HCT116 (cell line): Measurements from ENCODE around the gene MCC. TPM values are rescaled to one million over a fixed set of nuclear protein-coding genes. Genes with fewer than 3 reads are reported as not detected.

ENCODE experiments used
- ATAC-seq: fragments of 200-7000 bp; cut with Tn5 transposase; 2 replicates; pipeline ENCODE4 v1.9.1; 2020; ENCODE audit warnings: mild to moderate bottlenecking, moderate library complexity
- BruUV-seq: library from RNA; stranded (reverse); fragments of 400-500 nt; replicated peaks from 2 replicates; lab custom pipeline; 2021; lab: Mats Ljungman, UMichigan
- CTCF ChIA-PET: fragments of 300-600 bp; sonication (Branson Sonifier 250); formaldehyde crosslinking; loops from one replicate; lab custom pipeline; 2021; ENCODE audit warnings: antibody characterized with exemption; lab: Charles Lee
- POLR2A ChIA-PET: fragments of 300-600, 350-600 bp; sonication (Branson Sonifier 250); formaldehyde crosslinking; loops from one replicate; lab custom pipeline; 2021; ENCODE audit warnings: antibody characterized with exemption; lab: Charles Lee
- RAD21 ChIA-PET, 2 experiments: fragments of 300-600 bp; sonication (Branson Sonifier 250); formaldehyde crosslinking; loops; one replicate each; lab custom pipeline; 2023; ENCODE audit warnings: low total read pairs in 2 of 2; ENCODE audit not compliant: uncharacterized antibody in 2 of 2, unreplicated experiment in 2 of 2, low non-redundant PET in 1 of 2; lab: Charles Lee
- DNase-seq: peaks from one replicate; pipeline ENCODE4 v3.0.0-alpha.2; 2010; ENCODE audit warnings: low read depth, low spot score
- H2AFZ ChIP-seq: fragments of 200-600 bp; shearing (Covaris generic), sonication (generic); 2 replicates; pipeline ENCODE4 v1.6.1; 2017; ENCODE audit warnings: low read depth, mixed run types, mixed read lengths, antibody characterized with exemption, low read length; ENCODE audit not compliant: poor library complexity, severe bottlenecking
- H3K27ac ChIP-seq: 2 replicates; pipeline ENCODE4 v1.5.1; 2012; ENCODE audit warnings: low read depth, low read length
- H3K27me3 ChIP-seq: fragments of 200-600 bp; sonication (generic); 2 replicates; pipeline ENCODE4 v1.6.1; 2016; ENCODE audit warnings: mixed run types, low read length, mixed read lengths; ENCODE audit not compliant: insufficient read depth
- H3K36me3 ChIP-seq, 2 experiments: fragments of 200-500 bp in 1 of 2; fragments of 200-600 bp in 1 of 2; sonication (Bioruptor generic) in 1 of 2; sonication (generic) in 1 of 2; 2 replicates each; pipeline versions ENCODE4 v1.5.1 to v1.6.1; 2014 to 2016; ENCODE audit warnings: low read length in 2 of 2, inconsistent platforms in 1 of 2, mixed read lengths in 1 of 2, mixed run types in 1 of 2; ENCODE audit not compliant: insufficient read depth in 2 of 2, control insufficient read depth in 1 of 2
- H3K4me1 ChIP-seq, 2 experiments: fragments of 200-600 bp in 1 of 2; sonication (generic) in 1 of 2; 2 replicates each; pipeline versions ENCODE4 v1.5.1 to v1.6.1; 2012 to 2017; ENCODE audit warnings: low read length in 2 of 2, inconsistent platforms in 1 of 2, mild to moderate bottlenecking in 1 of 2, mixed read lengths in 1 of 2, mixed run types in 1 of 2, moderate library complexity in 1 of 2; ENCODE audit not compliant: insufficient read depth in 2 of 2, control insufficient read depth in 1 of 2
- H3K4me2 ChIP-seq: fragments of 200-600 bp; sonication (generic); 2 replicates; pipeline ENCODE4 v1.6.1; 2017; ENCODE audit warnings: mixed run types, low read length, mixed read lengths
- H3K4me3 ChIP-seq, 2 experiments: fragments of 200-600 bp in 1 of 2; sonication (generic) in 1 of 2; replicated peaks in 1 of 2; 2 replicates each; pipeline ENCODE4 v1.5.1; 2011 to 2016; ENCODE audit warnings: low read length in 2 of 2, control low read depth in 1 of 2, low read depth in 1 of 2, mild to moderate bottlenecking in 1 of 2, mixed read lengths in 1 of 2, mixed run types in 1 of 2
- H3K79me2 ChIP-seq: fragments of 200-600 bp; sonication (generic); 2 replicates; pipeline ENCODE4 v1.6.1; 2017; ENCODE audit warnings: mild to moderate bottlenecking, mixed run types, low read length, moderate library complexity, mixed read lengths; ENCODE audit not compliant: insufficient read depth
- H3K9ac ChIP-seq: fragments of 200-600 bp; sonication (generic); 2 replicates; pipeline ENCODE4 v1.6.1; 2016; ENCODE audit warnings: low read length, mixed read lengths
- H3K9me2 ChIP-seq: fragments of 200-600 bp; sonication (generic), shearing (Covaris generic); 2 replicates; pipeline ENCODE4 v1.6.1; 2017; ENCODE audit warnings: mixed run types, mild to moderate bottlenecking, moderate library complexity; ENCODE audit not compliant: insufficient read depth
- H3K9me3 ChIP-seq, 2 experiments: fragments of 200-500 bp in 1 of 2; fragments of 200-600 bp in 1 of 2; sonication (Bioruptor generic) in 1 of 2; sonication (generic) in 1 of 2; 2 replicates each; pipeline ENCODE4 v1.6.1; 2014 to 2017; ENCODE audit warnings: low read length in 2 of 2, mixed read lengths in 2 of 2, inconsistent platforms in 1 of 2, low read depth in 1 of 2, mild to moderate bottlenecking in 1 of 2, mixed run types in 1 of 2, moderate library complexity in 1 of 2; ENCODE audit not compliant: control insufficient read depth in 1 of 2, insufficient read depth in 1 of 2
- H4K20me1 ChIP-seq: fragments of 200-600 bp; sonication (generic), shearing (Covaris generic); 2 replicates; pipeline ENCODE4 v1.6.1; 2017; ENCODE audit warnings: mixed run types, mild to moderate bottlenecking, moderate library complexity; ENCODE audit not compliant: insufficient read depth
- CEBPB ChIP-seq: IDR thresholded peaks from 2 replicates; pipeline ENCODE4 v1.6.1; 2012; ENCODE audit warnings: low read depth
- JUND ChIP-seq: IDR thresholded peaks from 2 replicates; pipeline ENCODE4 v1.6.1; 2012
- RAD21 ChIP-seq: IDR thresholded peaks from 2 replicates; pipeline ENCODE4 v1.6.1; 2012; ENCODE audit warnings: low read depth, mild to moderate bottlenecking
- REST ChIP-seq: IDR thresholded peaks from 2 replicates; pipeline ENCODE4 v1.6.1; 2012; ENCODE audit warnings: low read depth
- intact Hi-C: fragments of 100-400 bp; cut with micrococcal nuclease; formaldehyde crosslinking; loops from 2 replicates; pipeline ENCODE4 v1.10.0; 2022
- total RNA-seq: library from RNA; stranded (reverse); gene quantifications from one replicate; pipeline ENCODE4 v1.2.1, GENCODE V29; 2021; ENCODE audit not compliant: unreplicated experiment

MCC gene
- total RNA-seq, 1 experiment from 2014 or later = 20.1 TPM

GRCh38 chr5:113216545-113216944 is 271.7 kb downstream of the MCC start:
- CTCF ChIA-PET = no interaction called here
- H3K79me2 ChIP-seq = no peaks in the 10 kb centered on the region
- H3K27ac ChIP-seq = no peak overlapping the region

More at GRCh38 chr5:113216545-113216944, 271.7 kb downstream of the MCC start:
- no peak overlapping the region for H2AFZ ChIP-seq
- ATAC-seq (no peak), DNase-seq (no peak)
- no TSS peak for BruUV-seq
- H4K20me1 ChIP-seq = no peaks in the 10 kb centered on the region
- no peaks in the 10 kb centered on the region for H3K27me3 ChIP-seq
- H3K9me3 ChIP-seq = no peaks in the 10 kb centered on the region
- RAD21 ChIA-PET = no interaction called here
- POLR2A ChIA-PET = no interaction called here
- no peaks in the 10 kb centered on the region for H3K36me3 ChIP-seq
- H3K9me2 ChIP-seq = no peaks in the 10 kb centered on the region
- H3K4me3 ChIP-seq = no peak overlapping the region
- intact Hi-C loops = no loop called here
- TF ChIP-seq REST (no peak), JUND (no peak), RAD21 (no peak), CEBPB (no peak)
- H3K9ac ChIP-seq = no peak overlapping the region
- no peak overlapping the region; the same call in 1 of the 2 replicates for H3K4me2 ChIP-seq
- peaks cover 17 to 40% of the 10 kb centered on the region in 2 experiments for H3K4me1 ChIP-seq
